IPS-NIHi7 (cell line): ENCODE measurements around the gene DYSF.

Experiments
- DNase-seq: peaks from one replicate; pipeline ENCODE4 v3.0.0; 2012; ENCODE audit warnings: mixed read lengths; ENCODE audit errors: extremely low spot score

DYSF gene

GRCh38 chr2:71672826-71673795 lies 219.8 kb downstream of the DYSF start:
- no peak for DNase-seq

GRCh38 chr2:71674158-71674851 lies 220.9 kb downstream of the DYSF start:
- no peak for DNase-seq

DNA sequence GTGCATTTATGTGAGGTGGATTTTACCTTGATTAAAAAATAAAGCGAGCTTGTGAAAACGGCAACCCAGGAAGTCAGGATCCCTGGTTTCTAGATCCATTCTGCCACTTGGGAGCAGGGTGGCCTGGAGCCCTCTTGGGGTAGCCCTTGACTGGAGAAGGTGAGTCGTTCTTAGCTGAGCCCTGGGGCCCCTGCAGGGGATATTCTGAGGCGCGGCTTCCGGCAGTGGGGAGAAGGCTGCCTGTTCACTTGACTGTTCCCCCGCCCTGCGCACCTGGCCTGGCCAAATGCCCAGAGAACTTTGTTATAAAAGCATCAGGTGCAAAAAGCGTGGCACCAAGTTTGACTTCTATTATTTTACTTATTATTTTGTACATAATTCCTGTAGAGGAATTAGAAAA lies 221.9 kb downstream of the DYSF start:
- DNase-seq: no peak

DNA sequence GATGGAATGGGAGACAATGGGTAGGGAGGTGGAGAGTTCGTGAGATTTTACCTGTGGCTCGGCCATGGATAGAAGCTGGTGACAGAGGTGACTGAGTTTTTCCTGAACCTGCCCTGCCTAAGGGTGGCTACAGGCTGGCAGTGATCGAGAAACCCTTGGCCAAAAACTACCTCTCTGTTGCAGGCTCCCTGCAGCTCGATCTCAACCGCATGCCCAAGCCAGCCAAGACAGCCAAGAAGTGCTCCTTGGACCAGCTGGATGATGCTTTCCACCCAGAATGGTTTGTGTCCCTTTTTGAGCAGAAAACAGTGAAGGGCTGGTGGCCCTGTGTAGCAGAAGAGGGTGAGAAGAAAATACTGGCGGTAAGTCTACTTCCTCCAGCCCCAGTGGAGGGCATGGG lies 225.5 kb downstream of the DYSF start:
- DNase-seq: no peak

GRCh38 chr2:71679491-71679890 lies 226.1 kb downstream of the DYSF start:
- no peak for DNase-seq

DNA sequence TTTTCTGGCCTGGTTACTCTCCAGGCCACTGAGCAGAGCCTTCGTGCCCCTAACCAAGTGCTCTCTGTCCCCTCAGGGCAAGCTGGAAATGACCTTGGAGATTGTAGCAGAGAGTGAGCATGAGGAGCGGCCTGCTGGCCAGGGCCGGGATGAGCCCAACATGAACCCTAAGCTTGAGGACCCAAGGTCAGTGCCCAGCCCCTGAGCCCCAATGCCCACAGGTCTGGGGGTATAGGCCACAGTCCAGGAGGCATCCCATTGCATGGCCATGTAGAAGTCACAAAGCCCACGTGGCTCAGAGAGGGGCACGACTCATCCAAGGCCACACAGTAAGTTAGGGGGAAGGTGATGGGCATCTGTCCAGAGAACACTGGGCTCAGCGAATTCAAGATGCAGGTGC lies 227.6 kb downstream of the DYSF start:
- no peak for DNase-seq

DNA sequence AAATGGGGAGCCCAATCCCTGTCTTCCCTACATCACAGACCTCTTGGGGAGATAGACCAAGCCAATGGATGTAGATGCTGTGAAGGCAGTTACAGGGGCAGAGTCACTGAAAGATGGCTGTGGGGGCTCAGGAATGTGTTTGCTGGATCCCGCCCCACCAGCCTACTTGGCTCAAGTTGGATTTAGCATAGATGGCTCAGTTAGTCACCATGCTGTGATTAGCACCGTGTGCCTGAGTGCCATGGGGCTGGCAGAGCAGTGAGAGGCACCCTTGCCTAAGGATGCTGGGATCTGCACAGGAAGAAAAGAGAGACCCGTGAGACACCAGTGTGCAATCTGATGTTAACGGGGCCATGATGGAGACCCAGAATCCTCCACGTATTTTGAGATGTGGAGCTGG lies 228.3 kb downstream of the DYSF start:
- no peak for DNase-seq

DNA sequence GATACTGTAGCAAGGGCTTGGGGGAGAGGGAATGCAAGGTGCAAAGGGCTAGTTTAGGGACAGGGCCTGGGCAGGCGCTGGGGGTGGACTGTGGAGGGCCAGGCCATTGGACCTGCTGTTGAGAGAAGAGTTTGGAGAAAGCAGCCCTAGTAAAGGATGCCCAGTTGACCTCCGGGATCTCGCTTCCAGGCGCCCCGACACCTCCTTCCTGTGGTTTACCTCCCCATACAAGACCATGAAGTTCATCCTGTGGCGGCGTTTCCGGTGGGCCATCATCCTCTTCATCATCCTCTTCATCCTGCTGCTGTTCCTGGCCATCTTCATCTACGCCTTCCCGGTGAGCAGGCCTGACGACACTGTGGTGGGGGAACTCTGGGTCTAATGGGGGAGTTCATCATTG lies 229.0 kb downstream of the DYSF start:
- no peak for DNase-seq

DNA sequence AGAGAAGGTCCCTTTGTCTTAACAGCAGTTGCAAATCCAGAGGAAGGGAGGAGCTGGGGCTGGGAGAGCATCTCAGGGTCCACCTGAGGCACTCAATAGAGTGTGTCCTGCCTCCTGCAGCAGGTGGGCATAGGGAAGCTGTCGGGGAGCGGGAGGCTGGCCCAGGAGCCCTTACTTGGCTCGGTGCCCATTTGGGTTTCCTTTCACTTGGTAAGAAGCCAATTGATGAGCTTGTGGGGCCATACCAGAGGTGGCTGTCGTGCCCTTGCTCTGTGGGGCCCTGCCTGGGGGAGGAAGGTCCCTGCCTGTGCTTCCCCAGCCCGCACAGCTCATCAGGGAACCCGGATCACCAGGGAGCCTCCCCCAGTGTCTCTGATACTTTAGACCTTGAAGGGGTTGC lies 229.7 kb downstream of the DYSF start:
- no peak for DNase-seq

- DNase-seq: no peak
Measured at GRCh38 chr2:71683666-71684065, 230.3 kb downstream of the DYSF start.

DNA sequence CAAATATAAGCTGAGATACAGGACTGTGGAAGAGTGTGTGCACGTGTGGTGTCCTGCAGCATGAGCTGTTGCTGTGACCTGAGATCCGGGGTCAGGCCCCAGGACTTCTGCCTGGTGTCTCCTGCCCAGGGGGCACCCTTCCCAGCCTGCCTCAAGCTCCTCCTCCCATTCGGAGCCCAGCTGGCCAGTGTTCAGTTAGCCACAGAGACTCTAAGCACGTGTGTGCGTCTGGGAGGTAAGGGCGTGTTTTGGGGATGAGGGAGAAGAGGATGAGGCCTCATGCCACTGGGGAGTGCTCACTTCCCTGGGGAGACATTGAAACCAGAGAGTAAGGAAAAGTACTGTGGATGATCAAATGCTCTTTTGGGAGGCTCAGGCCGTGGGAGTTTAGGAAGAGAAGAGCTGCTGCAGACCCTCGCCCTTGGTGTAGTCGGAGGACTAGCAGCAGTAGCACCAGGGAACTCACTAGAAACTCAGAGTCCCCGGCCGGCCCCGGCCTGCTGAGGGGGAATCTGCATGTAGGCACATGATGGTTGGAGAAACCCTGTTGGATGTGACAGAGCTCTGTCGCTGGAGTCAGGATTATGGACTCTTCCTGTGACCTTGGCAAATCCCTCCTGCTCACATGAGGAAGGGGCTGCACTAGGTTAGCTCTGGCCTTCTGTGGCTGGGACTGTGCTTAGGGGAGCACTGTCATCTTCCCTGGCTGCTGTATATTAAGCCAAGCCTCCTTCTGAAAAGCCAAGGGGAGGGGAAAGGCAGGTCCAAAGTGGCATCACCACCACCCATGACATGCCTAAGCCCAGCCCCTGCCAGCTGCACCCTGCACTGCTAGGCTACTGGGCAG lies 231.1 kb downstream of the DYSF start:
- DNase-seq: no peak

GRCh38 chr2:71685073-71685848 lies 231.9 kb downstream of the DYSF start:
- DNase-seq: no peak

DNA sequence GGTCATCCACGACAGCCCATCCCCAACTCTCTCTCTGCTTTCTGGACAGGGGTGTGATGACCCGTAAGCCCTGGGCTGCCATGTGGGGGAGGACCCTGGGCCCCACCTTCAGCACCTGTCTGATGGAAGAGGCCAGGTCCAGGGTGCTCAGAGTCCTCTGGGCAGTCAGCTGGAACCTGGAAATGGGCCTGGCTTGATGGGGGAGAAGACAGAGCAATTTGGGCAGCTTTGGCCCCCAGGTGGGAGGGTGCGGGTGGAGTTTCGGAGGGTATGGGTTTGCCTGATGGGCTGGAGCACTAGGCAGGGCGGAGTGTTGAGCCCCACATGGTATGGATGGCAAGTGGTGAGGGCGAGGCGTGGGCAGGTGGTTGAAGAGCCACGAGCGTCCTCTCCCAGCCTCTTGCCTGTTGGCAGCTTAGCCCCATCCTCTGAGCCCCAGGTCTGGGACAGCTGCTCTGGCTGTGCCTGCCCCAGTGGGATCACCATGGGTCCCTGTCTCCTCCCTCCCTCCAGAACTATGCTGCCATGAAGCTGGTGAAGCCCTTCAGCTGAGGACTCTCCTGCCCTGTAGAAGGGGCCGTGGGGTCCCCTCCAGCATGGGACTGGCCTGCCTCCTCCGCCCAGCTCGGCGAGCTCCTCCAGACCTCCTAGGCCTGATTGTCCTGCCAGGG lies 232.7 kb downstream of the DYSF start:
- no peak for DNase-seq

DNA sequence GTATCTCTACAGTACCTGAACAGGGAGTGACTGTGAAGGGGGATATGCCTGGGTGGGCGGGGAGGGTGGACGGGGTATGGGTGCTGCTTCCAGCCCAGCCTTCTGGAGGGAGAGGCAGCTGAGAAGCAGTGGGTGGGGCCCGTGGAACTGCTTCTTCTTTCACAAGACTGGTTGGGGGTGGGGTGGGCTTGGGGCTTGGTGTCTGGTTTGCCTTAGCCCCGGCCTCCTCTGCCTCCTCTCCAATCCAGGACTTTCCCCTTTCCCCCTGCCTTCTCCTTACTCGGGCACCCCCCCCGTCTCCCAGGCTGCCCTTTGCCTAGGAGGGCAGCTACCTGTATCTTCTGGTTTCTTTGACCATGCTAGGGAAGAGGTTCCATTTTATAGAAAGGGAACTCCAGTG lies 233.4 kb downstream of the DYSF start:
- no peak for DNase-seq

GRCh38 chr2:71687412-71687811 lies 234.1 kb downstream of the DYSF start:
- no peak for DNase-seq

DNA sequence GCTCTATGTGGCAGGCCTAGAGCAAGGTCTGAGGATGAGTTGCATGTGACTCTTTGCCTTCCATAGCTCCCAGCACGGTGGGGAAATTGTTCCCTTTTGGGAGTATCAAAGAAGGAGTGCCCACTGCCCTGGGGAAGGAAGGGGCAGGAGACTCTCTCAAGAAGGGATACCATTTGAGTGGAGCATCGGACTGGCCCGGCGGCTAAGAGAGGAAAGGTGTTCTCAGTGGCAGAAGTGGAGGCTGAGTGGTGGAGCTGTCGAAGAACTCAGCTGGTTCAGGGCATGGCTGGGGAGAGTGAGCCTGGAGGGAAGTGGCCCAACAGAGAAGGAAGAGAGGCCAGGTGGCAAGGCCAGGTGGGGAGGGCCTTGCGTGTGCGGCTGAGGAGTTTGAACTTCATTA lies 235.2 kb downstream of the DYSF start:
- no peak for DNase-seq

DNA sequence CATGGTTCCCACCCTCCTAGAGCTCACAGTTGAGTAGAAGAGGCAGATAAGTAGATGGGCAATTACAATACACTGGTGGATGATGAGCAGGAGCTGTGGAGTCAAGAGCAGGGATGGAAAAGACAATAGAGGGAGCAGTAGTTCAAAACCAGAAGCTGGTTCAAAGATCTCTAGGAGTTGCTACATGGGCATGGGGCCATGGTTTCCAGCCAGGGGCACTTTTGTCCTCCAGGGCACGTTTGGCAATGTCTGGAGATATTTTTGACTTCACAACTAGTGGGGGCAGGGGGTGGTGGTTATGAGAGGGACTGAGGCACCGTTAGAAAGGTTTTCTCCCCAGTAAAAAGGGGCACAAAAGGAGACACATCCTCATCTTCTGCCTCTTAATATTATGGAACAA lies 236.0 kb downstream of the DYSF start:
- DNase-seq: no peak

- DNase-seq: no peak
Measured at GRCh38 chr2:71689968-71690834, 236.8 kb downstream of the DYSF start.

DNA sequence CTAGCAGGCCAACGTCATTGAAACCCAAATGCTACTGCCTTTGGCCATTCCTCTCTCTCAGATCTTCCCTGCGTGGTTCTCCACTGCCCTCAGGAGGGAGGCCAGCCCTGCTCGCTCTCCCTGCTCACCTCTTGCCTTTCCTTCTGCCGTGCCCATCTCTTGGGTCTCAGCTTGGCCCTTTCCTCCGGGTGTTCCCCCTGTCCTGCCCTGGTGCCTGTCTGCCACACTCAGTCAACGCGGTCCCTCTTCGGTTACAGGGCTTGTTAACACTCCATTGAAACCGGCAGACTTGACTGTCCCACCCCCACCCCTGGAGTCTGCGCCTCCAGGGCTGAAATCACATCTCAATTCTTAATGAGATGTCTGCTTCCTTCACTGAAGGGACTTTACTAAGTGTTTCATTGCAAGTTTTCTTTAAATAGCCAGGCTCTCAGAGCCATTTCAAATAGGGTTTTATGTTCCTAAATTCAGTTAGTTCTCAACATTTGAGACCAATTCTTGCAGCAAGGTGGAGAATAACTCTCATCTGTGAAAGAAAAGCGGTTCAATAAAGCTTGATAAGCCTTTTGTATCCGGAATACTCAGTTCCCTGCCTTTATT lies 237.6 kb downstream of the DYSF start:
- DNase-seq: no peak
